Breast epithelium (tissue), 3 donors: ENCODE data around the gene SYT6.

Experiments used
- CTCF ChIP-seq, 3 donors: fragments of 450-650 bp; IDR thresholded peaks; one replicate each; pipeline ENCODE4 v1.5.1; 2016 to 2017; ENCODE audit warnings: antibody characterized with exemption in 3 of 3, mild to moderate bottlenecking in 3 of 3, moderate library complexity in 3 of 3
- POLR2A ChIP-seq: fragments of 450-650 bp; IDR thresholded peaks from one replicate; pipeline ENCODE4 v1.6.1; 2016; ENCODE audit warnings: antibody characterized with exemption, mild to moderate bottlenecking, moderate library complexity
- POLR2AphosphoS5 ChIP-seq, 3 donors: sonication (generic); formaldehyde crosslinking; IDR thresholded peaks; one replicate each; pipeline ENCODE4 v1.6.1; 2017; ENCODE audit warnings: antibody characterized with exemption in 3 of 3

- no peak for TF ChIP-seq CTCF (IDR thresholded peaks at IDR 0.05)
- no peak for TF ChIP-seq POLR2AphosphoS5 (IDR thresholded peaks at IDR 0.05)
- TF ChIP-seq POLR2A, result no peak
Observed at GRCh38 chr1:114087495-114087894, 66.2 kb downstream of the SYT6 start.
